ENCODE measurements around the gene ISOC1. TPM values are rescaled to one million over a fixed set of nuclear protein-coding genes. Genes with fewer than 3 reads are reported as not detected.

ISOC1 gene
- total and polyA plus RNA-seq, 10 of the 15 experiments (the other 5 are each of a cell fraction or from before 2014, with no cell fraction given): 12.6 to 61.8 (median 29.9) TPM

DNA sequence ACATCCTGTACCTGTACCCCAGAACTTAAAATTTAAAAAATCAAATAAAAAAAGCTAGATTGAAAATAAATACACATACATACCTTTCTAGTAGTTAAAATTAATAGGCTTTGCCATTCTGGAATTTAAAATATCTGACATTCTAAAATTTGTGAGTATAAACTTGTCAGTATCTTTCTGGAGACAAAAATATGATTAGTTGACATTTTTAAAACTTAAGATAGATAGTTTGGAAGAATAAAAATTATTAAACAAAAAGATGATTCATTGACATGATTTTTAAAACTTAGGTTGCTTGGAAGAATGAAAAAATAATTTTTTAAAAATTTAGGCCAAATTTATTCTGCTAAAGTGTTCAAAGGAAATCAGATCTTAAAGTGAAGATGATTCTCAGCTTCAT is 43.1 kb downstream of the ISOC1 start:
- H3K79me2 ChIP-seq (ENCODE audit: control insufficient read depth, insufficient read depth, low read length): no peaks in the 10 kb centered on the region
- H3K4me2 ChIP-seq (ENCODE audit: control insufficient read depth, insufficient read depth): no peak overlapping the region
- BruUV-seq (replicated peaks): no TSS peak
- ChIA-PET RAD21 (ENCODE audit: unreplicated experiment) (no interaction called here), POLR2A (no interaction called here), SMC1A (ENCODE audit: uncharacterized antibody, unreplicated experiment) (interaction anchor here (1.2 kb wide), 1 partner anchor 10 kb away, joined by 3 read pairs; no protein-coding TSS in a partner anchor), CTCF (interaction anchor here (1.1 kb wide), 1 partner anchor 10 kb away, joined by 3 read pairs; no protein-coding TSS in a partner anchor)
- ATAC-seq (no peak), DNase-seq (ENCODE audit: low read depth, low spot score) (no peak), FAIRE-seq (no peak)
- intact Hi-C loops (cut with micrococcal nuclease; ENCODE audit: unreplicated experiment) (loop anchor here (5.0 kb wide), 1 partner anchor 925 kb away; no protein-coding TSS in a partner anchor), in situ Hi-C loops (cut with MboI) (no loop called here)
- H2AFZ ChIP-seq (ENCODE audit: control insufficient read depth, low read depth, low read length): no peak overlapping the region
- H3K9ac ChIP-seq (ENCODE audit: control insufficient read depth, insufficient read depth, low read length): no peak overlapping the region
- H3K27ac ChIP-seq (ENCODE audit: control insufficient read depth, insufficient read depth): no peak overlapping the region
- TF ChIP-seq SMARCA5 (IDR thresholded peaks at IDR 0.05) (no peak), RAD21 (IDR thresholded peaks at IDR 0.05; ENCODE audit: insufficient read depth, low read depth, low read length) (no peak), POU2F2 (IDR thresholded peaks at IDR 0.05; ENCODE audit: borderline replicate concordance, low read depth, low read length) (no peak), E2F4 (IDR thresholded peaks at IDR 0.05; ENCODE audit: low read depth, low read length) (no peak), STAT3 (IDR thresholded peaks at IDR 0.05; ENCODE audit: low read depth, low read length) (no peak), ZBTB11 (CRISPR knock-in tag; IDR thresholded peaks at IDR 0.05) (no peak)
- H3K36me3 ChIP-seq (ENCODE audit: control insufficient read depth in 2 of 2, insufficient read depth in 2 of 2, low read length in 1 of 2): no peaks in the 10 kb centered on the region
- no peaks in the 10 kb centered on the region for H3K9me3 ChIP-seq (replicated peaks; ENCODE audit: control insufficient read depth, insufficient read depth, low read length)
- H3K27me3 ChIP-seq (replicated peaks in 1 of 2; ENCODE audit: control insufficient read depth in 2 of 2, insufficient read depth in 2 of 2, low read length in 1 of 2): no peaks in the 10 kb centered on the region
- no peaks in the 10 kb centered on the region for H3K4me1 ChIP-seq (ENCODE audit: control insufficient read depth, insufficient read depth, low read length)
- no peaks in the 10 kb centered on the region for H4K20me1 ChIP-seq (ENCODE audit: control insufficient read depth, insufficient read depth)
- H3K4me3 ChIP-seq: no peak overlapping the region
